ENCODE measurements around the gene TMEM178B.
A peak's percentile ranks its signal among the peaks of the same experiment; 100 is the strongest.
"Not testable (repeated sequence)": the region's sequence is repeated elsewhere in the genome, so short reads cannot be mapped to it uniquely, and the experiment has no call there.

TMEM178B gene

DNA sequence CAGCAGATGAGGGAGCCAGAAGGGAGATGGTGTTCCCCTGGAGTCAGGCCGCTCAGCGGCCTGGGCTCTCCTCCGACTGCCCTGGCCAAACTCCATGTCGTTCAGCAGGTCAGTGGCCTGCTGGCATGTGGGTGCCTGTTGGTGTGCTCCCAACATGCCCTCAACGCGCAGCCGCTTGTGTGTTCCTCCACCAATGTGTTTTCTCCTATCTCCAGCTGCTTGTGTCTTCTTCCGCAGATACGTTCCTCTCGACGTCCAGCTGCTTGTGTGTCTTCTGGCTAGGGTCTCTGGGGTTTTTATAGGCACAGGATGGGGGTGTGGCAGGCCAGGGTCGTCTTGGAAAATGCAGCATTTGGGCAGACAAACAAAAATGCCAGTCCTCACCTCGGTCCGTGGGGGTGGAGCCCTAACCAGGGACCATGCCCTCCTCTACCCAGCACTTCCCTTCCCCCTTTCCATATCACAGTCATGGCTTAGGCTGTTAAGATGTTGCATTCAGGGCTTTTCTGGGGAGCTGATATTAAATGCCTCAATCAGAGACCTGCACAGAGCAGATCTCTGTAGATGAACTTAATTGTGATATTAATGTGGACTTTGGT is 111.6 kb downstream of the TMEM178B start:
- no peak for DNase-seq

DNA sequence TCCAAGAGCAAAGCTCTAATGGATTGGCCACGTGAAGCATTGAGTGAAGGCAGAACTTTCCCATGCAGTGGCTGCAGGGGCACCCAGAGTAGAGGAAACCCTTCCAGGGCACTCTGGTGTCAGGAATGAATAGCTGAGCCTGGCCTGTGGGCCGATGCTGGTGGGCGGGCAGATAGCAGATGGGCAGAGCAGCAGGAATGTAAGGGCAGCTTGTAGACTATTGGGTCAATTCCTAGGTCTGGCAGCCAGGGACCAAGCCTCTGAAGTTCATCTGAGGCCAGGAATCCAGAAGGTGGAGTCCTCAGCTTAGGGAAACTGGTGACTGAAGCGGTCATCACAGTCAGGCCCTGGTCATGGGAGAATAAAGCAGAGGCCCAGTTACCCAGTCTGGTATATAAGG is 115.4 kb downstream of the TMEM178B start:
- DNase-seq, result peak in 2 of 14 donors; percentile 19 to 63

DNA sequence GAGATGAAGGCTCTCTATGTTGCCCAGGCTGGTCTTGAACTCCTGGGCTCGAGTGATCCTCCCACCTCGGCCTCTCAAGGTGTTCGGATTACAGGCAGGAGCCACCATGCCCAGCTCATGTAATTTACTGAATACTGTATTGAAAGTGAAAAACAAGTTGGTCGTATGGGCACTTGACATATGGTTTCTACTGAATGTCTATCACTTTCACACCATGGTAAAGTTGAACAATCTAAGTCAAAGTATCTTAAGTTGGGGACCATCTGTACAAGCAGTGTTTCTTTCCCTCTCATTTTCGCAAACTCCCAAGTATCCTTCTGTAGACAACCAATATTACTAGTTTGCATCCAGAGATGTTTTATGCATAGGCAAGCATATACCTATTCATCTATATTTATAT is 116.6 kb downstream of the TMEM178B start:
- DNase-seq, result no peak

DNA sequence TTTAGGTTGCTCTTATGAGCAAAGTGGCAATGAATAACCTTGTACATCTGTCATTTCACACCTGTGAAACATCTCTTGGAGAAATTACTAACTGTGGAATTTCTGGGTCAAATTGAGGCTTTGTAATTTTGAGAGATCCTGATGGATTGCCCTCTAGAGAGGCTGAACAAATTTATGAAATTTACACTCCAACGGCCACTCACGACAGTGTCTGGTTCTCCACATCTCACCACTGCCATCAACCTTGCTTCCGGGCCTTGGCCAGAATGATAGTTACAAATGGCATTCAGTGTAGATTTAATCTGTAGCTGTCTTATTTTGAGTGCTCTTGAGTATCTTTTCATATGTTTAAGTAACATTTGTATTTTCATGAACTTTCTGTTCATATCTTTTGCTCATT is 117.4 kb downstream of the TMEM178B start:
- DNase-seq, result no peak

DNA sequence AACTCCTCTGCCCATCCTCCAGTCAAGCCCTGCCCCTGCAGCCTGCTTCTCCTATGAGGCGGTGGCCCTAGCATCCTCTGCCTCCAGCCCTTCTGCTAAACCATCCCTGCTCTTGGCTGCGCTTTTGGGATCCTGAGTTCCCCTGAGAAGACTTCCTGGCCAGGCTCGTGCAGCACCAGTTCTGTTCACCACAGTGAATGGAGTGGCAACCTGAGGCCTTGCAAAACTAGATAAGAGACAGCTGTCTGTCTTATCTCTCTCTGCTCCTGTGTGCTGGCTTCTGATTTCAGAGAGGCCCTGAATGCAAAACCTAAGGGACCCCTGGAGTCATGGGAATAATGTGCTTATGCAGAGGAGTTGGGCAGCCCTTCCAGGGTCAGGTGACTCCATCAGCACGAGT is 119.2 kb downstream of the TMEM178B start:
- DNase-seq, result no peak

DNA sequence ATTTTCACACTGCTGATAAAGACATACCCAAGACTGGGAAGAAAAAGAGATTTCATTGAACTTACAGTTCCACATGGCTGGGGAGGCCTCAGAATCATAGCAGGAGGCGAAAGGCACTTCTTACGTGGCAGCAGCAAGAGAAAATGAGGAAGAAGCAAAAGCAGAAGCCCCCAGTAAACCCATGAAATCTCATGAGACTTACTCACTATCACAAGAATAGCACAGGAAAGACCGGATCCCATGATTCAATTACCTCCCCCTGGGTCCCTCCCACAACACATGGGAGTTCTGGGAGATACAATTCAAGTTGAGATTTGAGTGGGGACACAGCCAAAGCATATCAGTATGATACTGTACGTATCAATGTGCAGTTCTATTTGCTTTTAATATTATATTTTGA is 121.9 kb downstream of the TMEM178B start:
- not testable (repeated sequence) for DNase-seq

DNA sequence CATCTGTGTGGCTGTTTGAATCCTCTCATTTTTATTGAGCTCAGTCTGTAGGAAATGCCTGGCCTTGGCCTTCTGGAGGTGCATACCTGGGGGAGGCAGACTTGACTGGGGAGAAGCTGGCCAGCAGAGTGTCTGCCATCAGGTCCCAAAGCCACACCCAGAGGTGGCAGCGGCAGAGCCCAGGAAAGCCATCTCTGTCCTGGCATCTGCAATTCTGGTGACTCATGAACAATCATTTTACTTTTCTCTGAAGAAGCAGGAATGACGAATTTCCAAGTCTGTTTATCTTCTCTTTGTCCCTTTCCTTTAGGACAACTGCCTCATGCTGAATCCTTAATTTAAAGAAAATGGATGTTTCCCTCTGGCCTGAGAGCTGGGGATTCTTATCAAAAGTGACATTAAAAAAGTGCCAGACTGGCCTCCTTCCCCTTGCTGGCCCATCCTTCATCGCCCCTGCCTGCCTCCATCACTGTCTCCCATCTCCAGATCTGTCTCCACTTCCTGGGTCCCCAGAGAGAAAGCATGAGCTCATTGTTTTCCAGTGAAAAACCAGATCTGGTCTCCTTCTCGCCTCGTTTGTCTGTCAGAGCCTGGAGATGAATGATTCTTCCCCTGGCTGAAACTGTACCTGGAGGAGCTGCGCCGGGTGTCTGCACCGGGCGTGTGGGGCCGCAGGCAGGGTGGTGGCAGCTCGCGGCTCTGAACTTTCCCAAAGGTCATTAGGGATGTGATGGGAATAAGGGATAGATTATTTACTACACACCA is 124.5 kb downstream of the TMEM178B start:
- no peak for DNase-seq

DNA sequence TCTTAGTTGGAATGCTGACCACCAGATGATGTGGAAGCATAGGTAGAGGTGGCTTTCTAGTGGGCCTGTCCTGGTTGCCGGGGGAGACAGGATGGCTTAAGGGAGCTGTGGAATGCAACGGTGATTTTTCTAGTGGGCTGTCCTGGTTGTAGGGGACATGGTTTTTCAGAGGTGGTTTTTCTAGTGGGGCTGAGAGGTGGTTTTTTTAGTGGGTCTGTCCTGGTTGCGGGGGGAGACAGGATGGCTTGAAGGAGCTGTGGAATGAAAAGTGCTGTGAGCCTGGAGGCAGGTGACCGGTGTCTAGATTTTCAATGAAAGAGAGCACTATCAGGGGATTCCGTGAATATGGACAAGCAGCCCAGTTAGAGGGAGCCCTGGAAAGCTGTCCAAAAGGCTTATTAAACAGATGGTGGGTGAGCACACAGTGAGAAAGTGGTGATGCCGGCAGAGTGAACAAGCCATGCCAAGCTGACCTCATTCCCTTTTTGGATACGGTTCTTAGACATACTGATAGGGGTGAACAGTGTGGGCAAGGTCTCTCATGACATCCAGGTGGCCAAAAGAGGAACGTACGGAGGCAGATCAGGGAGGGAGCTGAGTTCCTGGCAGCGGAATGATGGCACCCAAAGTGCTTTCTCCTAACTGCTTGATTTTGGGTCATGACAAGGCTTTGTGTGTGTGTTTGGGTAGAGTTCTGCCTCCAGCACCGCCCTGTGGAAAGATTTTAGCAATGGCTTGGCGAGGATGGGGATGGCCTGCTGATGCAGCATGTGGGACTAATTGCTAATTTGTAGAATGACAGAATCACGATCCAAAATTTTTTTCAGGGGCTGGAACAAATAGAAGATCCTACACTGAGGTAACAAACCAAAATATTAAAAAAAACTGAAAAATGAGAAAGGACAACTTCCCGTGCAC is 126.6 kb downstream of the TMEM178B start:
- DNase-seq, result peak in 3 of 14 donors; percentile 34 to 99 (median 43)

DNA sequence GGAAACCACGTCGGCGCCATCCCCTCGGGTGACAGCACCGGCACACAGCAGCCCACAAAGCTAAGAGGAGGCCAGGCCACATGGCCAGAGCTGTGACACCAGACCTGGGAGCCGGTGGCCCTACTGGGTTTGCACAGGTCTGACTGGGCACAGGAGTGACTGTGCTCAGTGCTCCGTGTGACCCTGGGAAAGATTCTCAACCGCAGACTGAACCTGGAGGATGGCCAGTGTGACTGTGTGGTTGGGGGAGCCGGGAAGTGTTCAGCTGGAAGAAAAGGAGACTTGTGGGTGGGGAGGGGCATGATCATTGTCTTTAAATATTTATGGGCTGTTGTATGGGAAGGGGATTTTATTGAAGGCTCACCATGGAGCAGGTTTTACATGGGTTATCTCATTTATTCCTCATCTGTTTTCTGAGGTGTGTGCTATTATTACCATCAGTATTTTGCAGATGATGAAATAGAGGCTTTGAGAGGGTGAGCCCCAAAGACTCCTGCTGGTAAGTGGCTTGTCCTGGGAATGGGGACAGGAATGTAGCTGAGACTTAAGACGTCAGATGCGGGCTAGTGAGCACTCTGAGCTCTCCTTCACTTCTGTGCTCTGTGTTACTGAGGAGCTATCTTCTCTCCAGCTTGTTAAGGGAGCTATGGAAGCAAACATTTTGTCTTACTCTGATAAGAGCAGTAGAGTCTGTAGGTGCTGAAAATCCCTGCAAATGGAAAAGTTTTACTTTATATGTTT is 127.5 kb downstream of the TMEM178B start:
- DNase-seq, result peak in 1 of 14 donors; percentile 7

DNA sequence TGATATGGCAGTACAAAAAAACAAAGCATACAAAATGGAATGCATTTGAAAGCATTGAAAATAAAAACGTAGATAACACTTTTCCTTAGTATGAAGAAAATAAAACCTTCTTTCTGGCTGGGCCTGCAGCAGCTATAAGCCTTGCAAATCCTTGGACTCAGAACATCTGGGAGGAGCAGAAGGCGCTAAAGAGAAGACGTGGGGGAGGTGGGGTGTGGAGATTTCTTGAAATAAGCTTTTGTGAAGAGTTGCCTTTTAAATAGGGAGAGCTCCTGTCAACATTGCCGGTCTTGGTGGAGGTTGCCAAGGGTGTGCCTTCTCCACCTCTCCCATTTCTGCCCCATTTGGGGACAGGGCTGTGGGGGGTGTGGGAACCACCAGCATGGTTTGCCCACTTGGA is 128.7 kb downstream of the TMEM178B start:
- no peak for DNase-seq

DNA sequence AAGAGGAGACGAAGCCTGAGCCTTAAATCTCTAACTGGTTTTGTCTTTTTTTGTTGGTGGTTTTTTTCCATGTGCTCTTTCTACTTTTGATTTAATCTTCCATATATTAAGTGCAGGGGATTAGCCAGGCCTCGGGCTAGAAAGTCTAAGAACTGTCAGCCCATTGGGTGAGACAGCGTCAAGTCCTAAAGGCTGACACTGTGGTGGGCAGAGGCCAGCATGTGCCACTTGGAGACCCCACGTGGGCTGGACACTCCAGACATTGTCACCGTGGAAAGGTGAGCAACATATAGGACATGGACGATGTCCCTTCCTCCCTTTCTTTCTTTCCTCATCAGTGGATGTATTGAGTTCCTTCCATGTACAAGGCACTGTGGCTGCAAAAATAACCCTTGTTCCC is 129.3 kb downstream of the TMEM178B start:
- no peak for DNase-seq

DNA sequence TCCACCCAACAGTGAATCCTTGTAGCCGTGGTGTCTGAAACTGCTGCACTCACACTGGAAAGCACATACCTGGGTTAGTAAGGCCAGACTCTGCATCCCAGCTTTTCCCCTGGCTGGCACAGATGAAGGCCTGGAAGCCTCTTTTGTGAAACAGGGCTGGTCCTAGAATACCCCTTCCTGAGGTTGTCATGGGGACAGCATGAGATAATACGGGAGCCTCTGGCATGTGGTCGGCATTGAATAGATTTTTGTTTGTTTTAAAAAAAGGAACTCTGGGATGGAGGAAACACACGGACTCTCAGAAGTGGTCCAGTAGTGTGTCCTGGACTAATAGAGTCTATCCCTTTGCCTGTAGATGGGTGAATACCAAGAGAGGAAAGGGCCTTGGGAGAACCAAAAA is 129.7 kb downstream of the TMEM178B start:
- no peak for DNase-seq

DNA sequence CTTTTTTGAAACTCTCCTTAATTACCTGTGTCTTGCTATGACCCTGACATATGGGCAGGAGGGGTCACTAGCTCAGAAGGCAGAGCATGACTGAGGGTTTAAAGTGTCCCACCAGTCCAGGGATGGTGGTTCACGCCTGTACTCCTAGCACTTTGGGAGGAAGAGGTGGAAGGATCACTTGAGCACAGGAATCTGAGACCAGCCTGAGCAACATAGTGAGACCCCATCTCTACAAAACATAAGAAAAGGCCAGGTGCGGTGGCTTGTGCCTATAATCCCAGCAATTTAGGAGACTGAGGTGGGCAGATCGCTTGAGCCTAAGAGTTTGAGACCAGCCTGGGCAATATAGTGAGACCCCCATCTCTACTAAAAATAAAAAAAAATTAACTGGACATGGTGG is 133.8 kb downstream of the TMEM178B start:
- DNase-seq, result no peak

DNA sequence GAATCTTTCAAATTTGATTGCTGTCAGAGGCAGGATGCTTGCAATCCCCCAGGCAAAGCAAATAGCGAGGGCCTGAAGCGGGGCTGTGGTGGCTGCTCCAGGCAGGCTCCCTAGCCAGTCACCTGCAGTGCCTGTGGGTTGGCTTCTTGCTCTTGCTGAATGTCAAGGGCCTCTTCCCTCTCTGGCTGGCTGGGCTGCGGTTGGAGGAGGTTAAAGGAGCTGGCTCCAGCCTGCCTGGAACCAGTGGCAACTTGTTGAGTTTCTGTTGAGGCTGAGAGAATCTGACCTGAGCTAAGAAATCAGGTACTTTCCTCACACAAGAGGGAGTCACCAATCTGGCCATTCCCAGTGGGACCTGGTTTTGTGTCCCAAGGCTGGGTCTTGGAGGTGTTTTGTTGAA is 134.7 kb downstream of the TMEM178B start:
- DNase-seq, result no peak

DNA sequence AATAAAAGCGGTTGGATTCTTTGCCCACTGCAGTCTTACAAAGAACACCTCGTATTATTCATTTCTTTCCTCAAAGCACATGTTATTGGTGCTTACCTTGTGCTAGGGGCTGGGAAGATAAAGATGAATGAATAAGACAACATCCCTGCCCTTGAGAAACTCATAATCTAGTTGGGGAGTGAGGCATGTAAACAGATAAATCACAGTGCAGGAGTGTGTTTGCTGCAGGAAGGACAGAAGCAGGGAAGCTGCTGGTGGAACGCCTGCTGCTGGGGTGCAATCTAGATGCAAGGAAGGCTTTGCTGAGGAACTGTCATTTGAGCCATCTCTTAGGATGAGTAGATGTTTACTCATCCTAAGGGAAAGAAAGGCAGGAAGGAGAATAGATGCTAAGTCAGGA is 135.6 kb downstream of the TMEM178B start:
- DNase-seq, result no peak

DNA sequence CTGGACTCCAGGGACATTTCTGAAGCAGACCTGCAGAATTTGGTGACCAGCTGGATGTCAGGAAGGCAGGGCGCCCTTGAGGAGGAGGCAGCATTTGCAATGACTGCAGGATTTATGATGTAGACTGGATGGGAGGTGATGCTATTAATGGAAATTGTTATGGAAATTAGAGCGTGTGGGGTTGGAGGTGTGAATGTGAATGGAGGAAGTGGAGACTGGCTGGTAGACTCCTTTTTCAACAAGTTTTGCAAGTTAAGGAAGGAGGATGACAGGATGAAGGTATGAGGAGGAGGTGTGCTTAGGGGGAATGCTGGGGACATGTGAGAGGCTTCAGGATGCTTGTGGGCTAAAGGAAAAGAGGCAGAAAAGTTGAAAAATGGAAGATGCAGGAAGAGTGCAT is 137.0 kb downstream of the TMEM178B start:
- DNase-seq, result no peak

DNA sequence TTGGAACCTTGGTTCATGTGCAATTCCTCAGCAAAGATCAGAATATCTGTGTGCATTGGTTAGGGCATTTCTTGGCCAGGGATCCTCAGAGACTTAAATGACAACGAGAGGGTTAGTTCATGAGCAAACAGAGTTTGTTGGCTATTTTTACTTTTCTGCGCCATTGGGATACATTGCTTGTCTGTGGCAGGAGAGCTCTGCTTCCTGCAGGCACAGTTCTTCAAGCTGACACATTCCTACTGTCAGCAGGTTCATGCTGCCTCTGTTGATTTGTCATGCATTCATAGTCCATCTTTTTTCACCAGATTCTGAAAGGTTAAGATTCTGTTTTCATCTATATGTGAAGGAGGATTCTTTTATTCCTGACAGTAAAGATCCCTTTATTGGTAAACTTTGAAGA is 139.4 kb downstream of the TMEM178B start:
- no peak for DNase-seq

DNA sequence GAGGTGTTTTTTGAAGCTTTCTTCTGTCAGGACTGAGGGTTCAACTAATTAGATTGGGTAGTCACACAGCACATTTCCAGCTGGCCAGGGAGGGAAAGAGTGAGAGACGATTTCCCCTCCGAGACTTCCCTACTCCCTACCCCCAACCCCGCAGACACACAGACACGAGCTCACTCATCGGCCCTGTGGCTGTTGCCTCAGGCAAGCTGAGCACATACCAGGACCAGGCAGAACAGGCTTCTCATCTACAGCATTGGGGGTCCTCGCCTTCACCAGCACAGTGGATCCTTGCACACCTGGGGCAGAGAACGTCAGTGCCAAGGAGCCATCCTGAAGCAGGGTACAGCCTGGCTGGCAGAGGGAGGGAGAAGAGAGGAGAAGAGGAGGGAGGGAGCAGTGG is 144.1 kb downstream of the TMEM178B start:
- no peak for DNase-seq

DNA sequence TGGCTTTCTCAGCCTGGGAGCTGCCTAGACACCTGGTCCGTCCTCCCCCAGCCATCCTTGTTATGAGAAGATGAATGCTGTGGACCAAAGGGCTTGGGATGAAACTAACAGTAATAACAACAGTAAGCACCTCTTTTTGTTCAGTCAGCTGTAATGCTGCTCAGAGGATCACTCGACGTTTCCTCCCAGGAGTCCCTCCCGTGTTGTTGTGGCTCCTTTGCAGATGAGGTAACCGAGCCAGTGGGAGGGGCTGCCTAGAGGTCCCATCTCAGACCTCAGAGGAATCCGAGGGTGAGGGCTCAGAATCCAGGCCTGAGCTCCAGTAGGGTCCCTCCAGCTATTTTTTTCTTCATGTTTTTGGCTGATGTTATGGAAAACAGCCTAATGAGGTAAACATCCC is 145.1 kb downstream of the TMEM178B start:
- no peak for DNase-seq

DNA sequence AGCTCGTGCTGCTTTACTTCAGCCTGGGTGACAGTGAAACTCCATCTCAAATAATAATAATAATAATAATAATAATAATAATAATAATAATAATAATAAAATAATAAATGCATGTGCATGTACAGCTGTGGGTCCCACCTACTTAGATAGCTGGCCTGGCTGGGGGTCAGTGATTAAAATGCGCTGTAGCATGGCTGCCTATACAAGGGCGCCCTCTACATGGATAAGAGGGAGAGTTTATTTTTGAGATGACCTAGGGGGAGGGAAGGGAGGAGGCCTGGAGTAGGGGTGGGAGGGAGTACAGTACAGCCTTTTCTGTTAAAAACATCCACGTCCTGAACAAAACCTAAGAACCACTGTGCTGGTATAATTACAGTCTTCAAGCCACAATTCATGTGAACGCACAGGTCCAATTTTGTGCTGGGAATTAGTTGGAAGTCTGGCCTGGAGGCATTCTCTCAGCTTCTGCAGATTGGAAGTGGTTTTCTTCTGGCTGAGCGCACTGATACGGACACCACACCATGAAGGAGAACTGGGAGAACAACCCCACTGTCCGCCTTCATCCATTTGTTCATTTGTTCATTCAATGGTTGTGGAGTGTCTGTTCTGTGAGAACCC is 146.5 kb downstream of the TMEM178B start:
- DNase-seq, result no peak

DNA sequence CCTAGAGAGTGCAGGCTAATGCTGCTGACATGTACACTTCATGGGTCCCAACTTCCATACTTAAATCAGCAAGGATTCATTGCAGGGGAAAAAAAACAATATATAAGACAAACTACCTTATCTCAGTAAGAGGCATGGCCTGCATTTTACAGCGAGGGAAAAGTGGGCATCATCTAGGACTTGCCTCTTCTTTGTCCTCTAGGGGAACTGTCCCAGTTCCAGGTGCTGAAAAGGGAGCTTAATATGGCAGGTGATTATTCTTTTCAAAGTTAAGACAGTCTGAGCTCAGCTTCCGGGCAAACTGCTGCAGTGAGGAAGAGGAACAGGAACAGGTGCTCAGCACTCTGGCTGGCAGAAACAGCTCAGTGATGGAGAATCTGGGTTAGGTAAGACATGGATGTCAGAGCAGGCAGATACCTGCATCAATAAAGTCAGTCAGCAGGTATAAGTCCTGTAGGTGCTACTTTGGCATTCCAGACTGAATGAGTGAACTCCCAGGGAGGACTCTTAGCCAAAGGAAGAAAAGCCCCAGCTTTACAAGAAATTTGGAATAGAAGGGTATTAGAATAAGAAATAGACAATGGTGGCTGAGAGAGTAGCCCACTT is 147.2 kb downstream of the TMEM178B start:
- no peak for DNase-seq

Data from C1 segment of cervical spinal cord (tissue), 14 donors.